Neural cell (in vitro differentiated cells): ENCODE data around the gene ALDH7A1. TPM values are rescaled to one million over a fixed set of nuclear protein-coding genes. Genes with fewer than 3 reads are reported as not detected.

ENCODE experiments used
- H2AFZ ChIP-seq: fragments of 200-600, 300-800 bp; sonication (generic), shearing (Covaris generic); 2 replicates; pipeline ENCODE4 v1.6.0; 2014; ENCODE audit warnings: low read depth, mild to moderate bottlenecking, antibody characterized with exemption, low read length, moderate library complexity
- H3F3A ChIP-seq: fragments of 200-600 bp; shearing (Covaris generic); 2 replicates; pipeline ENCODE4 v1.6.1; 2016; ENCODE audit warnings: mild to moderate bottlenecking, moderate library complexity, mixed read lengths, antibody characterized with exemption, low read length; ENCODE audit not compliant: insufficient read depth, poor library complexity, severe bottlenecking
- H3K27ac ChIP-seq: fragments of 200-600, 300-800 bp; sonication (generic), shearing (Covaris generic); 2 replicates; pipeline ENCODE4 v1.5.1; 2014; ENCODE audit warnings: mild to moderate bottlenecking, low read length, moderate library complexity
- H3K27me3 ChIP-seq: fragments of 300-800, 200-600 bp; sonication (generic), shearing (Covaris generic); 2 replicates; pipeline ENCODE4 v1.6.0; 2014; ENCODE audit warnings: mild to moderate bottlenecking, low read depth, low read length, moderate library complexity; ENCODE audit not compliant: insufficient read depth
- H3K36me3 ChIP-seq: fragments of 300-800, 200-600 bp; sonication (generic), shearing (Covaris generic); 2 replicates; pipeline ENCODE4 v1.5.1; 2014; ENCODE audit warnings: mild to moderate bottlenecking, antibody characterized with exemption, low read length, moderate library complexity; ENCODE audit not compliant: insufficient read depth
- H3K4me2 ChIP-seq: fragments of 300-800, 200-600 bp; sonication (generic), shearing (Covaris generic); 2 replicates; pipeline ENCODE4 v1.6.0; 2014; ENCODE audit warnings: mild to moderate bottlenecking, low read length
- H3K4me3 ChIP-seq: fragments of 300-800, 200-600 bp; sonication (generic), shearing (Covaris generic); 2 replicates; pipeline ENCODE4 v1.5.1; 2014; ENCODE audit warnings: mild to moderate bottlenecking, low read length, moderate library complexity
- H3K79me2 ChIP-seq: fragments of 200-600 bp; shearing (Covaris generic); replicated peaks from 2 replicates; pipeline ENCODE4 v1.6.0; 2014; ENCODE audit warnings: mild to moderate bottlenecking, low read length, moderate library complexity; ENCODE audit not compliant: insufficient read depth
- H3K9ac ChIP-seq: fragments of 300-800, 200-600 bp; sonication (generic), shearing (Covaris generic); 2 replicates; pipeline ENCODE4 v1.6.1; 2016; ENCODE audit warnings: mild to moderate bottlenecking, low read length, mixed read lengths
- H3K9me2 ChIP-seq: fragments of 200-600 bp; shearing (Covaris generic); 2 replicates; pipeline ENCODE4 v1.6.1; 2016; ENCODE audit warnings: mild to moderate bottlenecking, low read length, mixed read lengths; ENCODE audit not compliant: insufficient read depth
- H3K9me3 ChIP-seq: fragments of 200-600, 300-800 bp; sonication (generic), shearing (Covaris generic); 2 replicates; pipeline ENCODE4 v1.6.1; 2016; ENCODE audit warnings: mild to moderate bottlenecking, mixed run types, low read length, moderate library complexity, mixed read lengths
- H4K20me1 ChIP-seq: fragments of 200-600 bp; shearing (Covaris generic); 2 replicates; pipeline ENCODE4 v1.6.1; 2016; ENCODE audit warnings: mild to moderate bottlenecking, mixed run types; ENCODE audit not compliant: insufficient read depth
- EP300 ChIP-seq: fragments of 450-650 bp; conservative IDR thresholded peaks from 2 replicates; pipeline ENCODE4 v1.6.1; 2014; ENCODE audit warnings: antibody characterized with exemption, mild to moderate bottlenecking, moderate library complexity; ENCODE audit not compliant: poor library complexity, severe bottlenecking
- EZH2 ChIP-seq: fragments of 200-600, 300-800 bp; shearing (Covaris generic), sonication (generic); IDR thresholded peaks from 2 replicates; pipeline ENCODE4 v1.6.1; 2014; ENCODE audit warnings: antibody characterized with exemption, low read length, borderline replicate concordance, mild to moderate bottlenecking; ENCODE audit not compliant: insufficient read depth, poor library complexity, severe bottlenecking
- MXI1 ChIP-seq: fragments of 450-650 bp; conservative IDR thresholded peaks from 2 replicates; pipeline ENCODE4 v1.6.1; 2014; ENCODE audit warnings: antibody characterized with exemption, mild to moderate bottlenecking; ENCODE audit not compliant: poor library complexity, severe bottlenecking
- POLR2AphosphoS5 ChIP-seq: IDR thresholded peaks from 2 replicates; pipeline ENCODE4 v1.6.1; 2012
- RAD21 ChIP-seq: fragments of 450-650 bp; conservative IDR thresholded peaks from 2 replicates; pipeline ENCODE4 v1.6.1; 2014; ENCODE audit warnings: antibody characterized with exemption, mild to moderate bottlenecking, moderate library complexity
- REST ChIP-seq: IDR thresholded peaks from 2 replicates; pipeline ENCODE4 v1.6.1; 2012; ENCODE audit warnings: borderline replicate concordance
- SMC3 ChIP-seq: fragments of 450-650 bp; conservative IDR thresholded peaks from 2 replicates; pipeline ENCODE4 v1.6.1; 2014; ENCODE audit warnings: antibody characterized with exemption, mild to moderate bottlenecking, moderate library complexity; ENCODE audit not compliant: poor library complexity
- TAF1 ChIP-seq: IDR thresholded peaks from 2 replicates; pipeline ENCODE4 v1.6.1; 2012; ENCODE audit warnings: low read depth
- polyA plus RNA-seq: library from polyadenylated mRNA; depleted of rRNA; stranded (reverse); fragments of >200 nt; gene quantifications from 2 replicates; pipeline ENCODE4 v1.2.3, GENCODE V29; 2014
- TF ChIP-seq, protein P1 (sequence below): fragments of 450-650 bp; IDR thresholded peaks from 2 replicates; pipeline ENCODE4 v1.5.1; 2014; ENCODE audit warnings: antibody characterized with exemption, mild to moderate bottlenecking, moderate library complexity; ENCODE audit not compliant: poor library complexity, severe bottlenecking

The ALDH7A1 gene
- polyA plus RNA-seq, 1 donor from 2014 or later, result 23.4 TPM

- no peaks in the 10 kb centered on the region for H3K79me2 ChIP-seq
- no peaks in the 10 kb centered on the region for H3K9me3 ChIP-seq
- no peak overlapping the region for H3K9ac ChIP-seq
- H3K36me3 ChIP-seq, result no peaks in the 10 kb centered on the region
- H2AFZ ChIP-seq, result no peak overlapping the region
- H4K20me1 ChIP-seq, result no peaks in the 10 kb centered on the region
- no peak overlapping the region for H3K4me3 ChIP-seq
- H3K27me3 ChIP-seq, result no peaks in the 10 kb centered on the region
- no peak overlapping the region for H3K27ac ChIP-seq
- TF ChIP-seq, protein P1, sequence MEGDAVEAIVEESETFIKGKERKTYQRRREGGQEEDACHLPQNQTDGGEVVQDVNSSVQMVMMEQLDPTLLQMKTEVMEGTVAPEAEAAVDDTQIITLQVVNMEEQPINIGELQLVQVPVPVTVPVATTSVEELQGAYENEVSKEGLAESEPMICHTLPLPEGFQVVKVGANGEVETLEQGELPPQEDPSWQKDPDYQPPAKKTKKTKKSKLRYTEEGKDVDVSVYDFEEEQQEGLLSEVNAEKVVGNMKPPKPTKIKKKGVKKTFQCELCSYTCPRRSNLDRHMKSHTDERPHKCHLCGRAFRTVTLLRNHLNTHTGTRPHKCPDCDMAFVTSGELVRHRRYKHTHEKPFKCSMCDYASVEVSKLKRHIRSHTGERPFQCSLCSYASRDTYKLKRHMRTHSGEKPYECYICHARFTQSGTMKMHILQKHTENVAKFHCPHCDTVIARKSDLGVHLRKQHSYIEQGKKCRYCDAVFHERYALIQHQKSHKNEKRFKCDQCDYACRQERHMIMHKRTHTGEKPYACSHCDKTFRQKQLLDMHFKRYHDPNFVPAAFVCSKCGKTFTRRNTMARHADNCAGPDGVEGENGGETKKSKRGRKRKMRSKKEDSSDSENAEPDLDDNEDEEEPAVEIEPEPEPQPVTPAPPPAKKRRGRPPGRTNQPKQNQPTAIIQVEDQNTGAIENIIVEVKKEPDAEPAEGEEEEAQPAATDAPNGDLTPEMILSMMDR, result no peak
- TF ChIP-seq SMC3 (no peak), EZH2 (no peak), POLR2AphosphoS5 (no peak), REST (no peak), MXI1 (no peak), RAD21 (no peak), EP300 (no peak)
- H3K4me2 ChIP-seq, result no peak overlapping the region
- no peaks in the 10 kb centered on the region for H3K9me2 ChIP-seq
- no peaks in the 10 kb centered on the region for H3F3A ChIP-seq
These were observed 102.1 kb downstream of the ALDH7A1 start for GRCh38 chr5:126492939-126493338.

DNA sequence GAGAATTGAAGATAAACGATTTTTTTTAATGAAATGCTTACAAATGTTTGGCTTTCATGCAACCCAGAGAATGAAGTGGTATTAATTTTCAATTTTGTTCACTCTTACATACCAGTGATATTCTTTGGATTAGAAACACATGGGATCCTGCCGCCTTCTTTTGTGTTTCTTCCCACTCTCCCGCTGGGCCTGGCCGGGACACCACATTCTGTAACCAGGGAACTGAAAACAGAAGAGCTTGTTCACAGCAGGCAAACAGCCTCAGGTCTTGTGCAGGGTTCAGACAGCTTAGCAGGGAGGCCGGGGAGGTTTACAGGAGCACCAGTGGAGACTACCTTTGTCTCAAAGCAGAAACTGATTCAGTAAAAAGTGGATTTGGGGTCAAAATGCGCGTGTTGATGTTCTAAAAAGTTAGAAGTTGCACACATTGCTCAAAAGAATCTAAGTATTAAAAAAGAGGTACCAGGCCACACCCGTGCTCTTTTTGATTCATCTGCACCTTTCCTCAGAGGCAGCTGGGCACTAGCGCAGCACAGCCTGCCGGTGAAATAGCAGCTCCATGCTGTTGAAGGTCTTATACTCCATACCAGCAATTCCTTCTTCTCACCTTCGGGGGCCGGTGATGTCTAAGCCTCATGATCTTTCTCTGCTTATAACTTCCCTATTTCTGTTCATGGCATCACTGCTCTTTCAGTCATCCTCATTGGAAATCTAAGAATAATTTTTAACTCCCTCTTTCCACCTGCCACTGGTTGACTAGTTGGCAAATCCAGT is 104.7 kb downstream of the ALDH7A1 start:
- Histone ChIP-seq H3K9me2 (no peaks in the 10 kb centered on the region), H3K9me3 (no peaks in the 10 kb centered on the region), H3K27me3 (no peaks in the 10 kb centered on the region), H4K20me1 (no peaks in the 10 kb centered on the region), H3K27ac (no peak overlapping the region), H3K79me2 (no peaks in the 10 kb centered on the region), H3K4me2 (no peak overlapping the region), H2AFZ (no peak overlapping the region), H3K36me3 (no peaks in the 10 kb centered on the region), H3F3A (no peaks in the 10 kb centered on the region), H3K9ac (no peak overlapping the region), H3K4me3 (no peak overlapping the region)
- no peak for TF ChIP-seq EZH2
- TF ChIP-seq, protein P1, result no peak
- no peak for TF ChIP-seq MXI1
- TF ChIP-seq RAD21, result no peak
- TF ChIP-seq REST, result no peak
- no peak for TF ChIP-seq TAF1
- no peak for TF ChIP-seq EP300
- TF ChIP-seq SMC3, result no peak
- TF ChIP-seq POLR2AphosphoS5, result no peak
